HG02938 (cell line): Measurements from ENCODE around the gene ALDH1A3.
"Not testable (repeated sequence)": the region's sequence is repeated elsewhere in the genome, so short reads cannot be mapped to it uniquely, and the experiment has no call there.

Experiments used
- ATAC-seq: cut with Tn5 transposase; IDR thresholded peaks from one replicate; pipeline ENCODE4 v1.9.1; 2021; ENCODE audit warnings: mild to moderate bottlenecking, moderate library complexity; ENCODE audit not compliant: unreplicated experiment

ALDH1A3 gene

DNA sequence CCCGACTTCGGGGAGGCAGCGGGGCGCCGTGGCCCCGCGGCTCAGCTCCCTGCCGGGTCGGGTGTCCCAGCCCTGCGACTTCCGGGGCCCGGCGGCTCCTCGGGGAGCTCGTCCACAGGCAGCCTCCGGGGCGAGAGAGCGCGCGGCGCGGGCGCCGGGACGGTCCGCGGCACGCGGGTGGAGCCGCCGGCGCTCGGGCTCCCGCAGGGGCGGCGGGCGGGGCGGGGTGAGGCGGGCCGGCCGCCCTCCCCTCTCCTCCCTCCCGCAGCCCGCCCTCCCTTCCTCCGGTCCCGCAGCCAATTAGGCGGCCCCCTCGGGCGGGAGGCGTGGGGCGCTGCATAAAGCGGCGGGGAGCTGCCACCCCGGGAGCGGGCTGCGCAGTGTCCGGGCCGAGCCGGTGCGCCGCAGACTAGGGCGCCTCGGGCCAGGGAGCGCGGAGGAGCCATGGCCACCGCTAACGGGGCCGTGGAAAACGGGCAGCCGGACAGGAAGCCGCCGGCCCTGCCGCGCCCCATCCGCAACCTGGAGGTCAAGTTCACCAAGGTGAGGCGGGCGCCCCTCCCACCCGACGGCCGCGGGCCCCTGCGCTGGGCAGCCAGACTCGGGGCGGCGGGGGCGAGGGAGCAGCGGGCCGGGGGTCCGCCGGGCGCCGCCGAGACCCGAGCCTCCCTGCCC lies at the start of gene ALDH1A3:
ALDH1A3 (plus strand) TSS at position 368 of the 675 bp plus-strand sequence; CDS start at position 445, 77 bp downstream.
- ATAC-seq, result no peak

DNA sequence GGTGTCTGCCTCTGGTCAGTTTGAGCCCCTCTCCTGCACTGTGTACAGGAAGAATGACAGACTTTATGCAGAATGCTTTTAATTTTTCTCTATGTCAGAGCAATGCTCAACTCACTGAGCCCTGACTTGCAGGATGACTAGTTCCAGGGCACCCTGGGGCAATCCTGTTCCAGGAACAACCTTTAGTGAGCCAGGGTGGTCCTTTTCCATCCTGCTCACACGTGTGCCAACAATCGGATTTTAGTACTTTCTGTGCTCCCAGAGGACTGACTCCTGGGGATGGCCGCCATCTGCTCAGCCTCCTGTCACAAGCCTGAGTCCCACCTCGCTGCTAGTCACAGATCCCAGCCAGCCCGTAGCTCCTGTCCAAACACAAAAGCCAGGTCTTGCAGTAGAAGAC lies 48.2 kb upstream of the ALDH1A3 start:
- ATAC-seq, result no peak

DNA sequence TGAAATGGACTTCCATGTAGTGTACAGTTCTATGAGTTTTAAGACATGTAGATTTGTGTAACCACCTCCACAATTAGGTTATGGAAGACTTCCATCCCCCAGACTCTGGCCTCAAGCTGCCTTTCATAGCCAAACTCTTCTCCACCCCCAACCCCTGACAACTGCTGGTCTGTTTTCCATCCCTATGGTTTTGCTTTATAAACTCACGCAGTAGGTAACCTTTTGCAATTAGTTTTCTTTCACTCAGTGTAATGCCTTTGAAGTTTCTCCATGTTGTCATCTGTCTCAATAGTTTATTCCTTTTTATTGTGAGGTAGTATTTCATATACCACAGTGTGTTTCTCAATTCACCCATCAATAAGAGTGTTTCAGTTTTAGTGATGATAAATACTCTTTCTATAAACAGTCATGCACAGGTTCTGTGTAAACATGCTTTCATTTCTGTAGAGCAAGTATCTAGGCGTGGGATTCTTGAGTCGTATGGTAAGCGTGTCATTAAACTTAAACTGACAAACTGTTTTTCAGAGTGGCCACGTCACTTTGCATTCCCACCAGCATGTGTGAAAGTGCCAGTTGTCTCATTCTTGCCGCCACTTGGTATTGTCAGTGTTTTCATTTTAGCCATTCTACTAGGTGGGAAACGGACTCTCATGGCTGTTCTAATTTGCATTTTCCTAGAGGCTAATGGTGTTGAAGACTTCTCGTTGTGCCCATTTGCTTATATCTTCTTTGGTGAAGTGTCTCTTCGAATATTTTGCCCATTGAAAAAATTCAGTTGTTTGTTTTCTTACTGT lies 47.3 kb upstream of the ALDH1A3 start:
- ATAC-seq, result no peak

DNA sequence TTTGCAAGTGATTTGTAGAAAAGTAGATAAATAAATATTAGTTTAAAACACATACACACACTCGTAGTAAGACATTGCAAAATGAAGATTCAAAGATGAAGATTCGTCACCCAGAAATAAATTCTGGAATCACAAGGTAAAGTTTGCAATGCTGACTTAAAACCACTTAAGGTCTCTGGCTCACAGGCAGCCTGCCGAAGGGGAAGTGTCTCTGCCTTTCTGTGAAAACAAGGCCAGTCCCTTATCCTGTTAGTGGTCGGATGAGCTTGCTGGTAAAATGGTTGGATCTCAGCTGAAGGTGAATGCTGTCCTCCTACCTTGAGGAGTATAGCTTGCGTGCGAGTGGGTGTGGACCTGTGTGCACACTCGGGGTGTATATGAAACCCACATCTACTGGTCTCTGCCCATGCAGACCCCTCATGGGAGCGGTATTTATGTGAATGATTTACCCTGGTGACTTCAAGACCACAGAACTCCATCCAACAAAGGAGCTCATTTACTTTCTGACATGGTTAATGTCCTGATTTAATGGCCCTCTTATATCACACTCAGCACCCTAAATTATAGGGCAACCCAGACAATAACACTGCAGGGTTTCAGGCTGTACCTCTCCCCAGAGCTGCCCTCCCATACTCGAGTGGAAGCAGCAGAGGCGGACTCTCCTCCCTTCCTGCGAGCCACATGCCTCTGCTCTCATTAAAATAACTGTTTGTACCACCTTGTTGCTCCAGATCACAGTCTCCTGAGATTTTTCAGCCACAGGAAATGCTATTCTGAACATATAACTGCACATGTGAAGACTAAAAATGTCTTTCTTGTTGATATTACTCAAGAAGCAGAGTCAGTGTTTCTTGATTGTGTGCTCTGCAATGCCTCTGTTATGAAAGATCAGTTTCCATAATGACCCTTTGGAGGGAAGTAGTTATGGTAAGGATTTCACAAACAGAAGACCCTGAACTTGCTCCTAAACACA lies 45.9 kb upstream of the ALDH1A3 start:
- no peak for ATAC-seq

DNA sequence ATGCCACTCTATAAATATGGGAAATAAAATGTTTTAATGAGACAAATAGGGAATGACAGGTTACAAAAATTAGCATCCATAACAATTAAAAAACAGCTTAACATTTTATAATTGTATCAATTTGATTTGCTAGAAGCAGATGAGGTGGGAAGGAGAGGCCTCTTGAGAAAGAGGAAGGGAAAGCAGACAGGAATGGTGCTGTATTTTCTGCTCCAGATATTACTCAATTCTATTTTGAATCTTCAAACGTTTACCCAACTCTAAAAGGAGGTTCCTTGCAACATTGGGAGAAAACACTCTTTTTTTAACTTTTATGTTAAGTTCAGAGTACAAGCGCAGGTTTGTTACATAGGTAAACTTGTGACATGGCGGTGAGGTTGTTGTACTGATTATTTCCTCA lies 44.9 kb upstream of the ALDH1A3 start:
- ATAC-seq, result no peak

DNA sequence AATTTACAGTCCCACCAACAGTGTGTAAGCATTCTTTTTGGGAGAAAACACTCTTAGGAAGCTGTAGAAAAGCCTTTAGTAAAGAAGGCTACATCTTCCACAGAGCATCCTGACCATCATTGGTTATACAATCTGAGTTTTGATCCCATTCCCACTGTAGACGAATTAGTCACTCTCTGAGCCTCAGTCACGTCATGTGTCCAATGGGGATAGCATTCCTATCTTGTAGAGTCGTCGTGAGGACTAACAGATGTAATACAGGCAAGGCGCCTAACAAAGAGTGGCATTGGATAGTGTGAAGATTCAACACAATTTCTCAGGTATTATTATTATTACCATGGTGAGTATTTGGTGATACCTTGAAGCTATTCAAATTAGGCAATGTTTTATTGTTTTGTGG lies 44.0 kb upstream of the ALDH1A3 start:
- no peak for ATAC-seq

DNA sequence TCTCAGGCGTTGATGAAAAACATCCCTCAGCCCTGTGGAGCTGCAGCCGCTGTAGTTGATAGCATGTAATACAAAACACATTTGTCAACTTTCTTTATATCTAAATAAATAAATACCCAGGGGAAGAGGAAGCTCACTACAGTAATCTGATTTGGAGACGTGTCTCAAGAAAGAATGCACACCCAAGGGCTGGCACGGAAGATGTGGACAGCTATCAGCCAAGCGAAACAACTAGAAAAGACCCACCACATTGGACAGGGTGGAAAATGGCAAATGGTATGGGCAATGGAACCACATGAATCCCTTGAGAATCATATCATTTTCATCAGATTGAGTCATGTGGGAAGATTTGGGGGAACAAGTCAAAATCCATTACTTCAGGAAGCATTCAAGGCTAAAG lies 43.1 kb upstream of the ALDH1A3 start:
- ATAC-seq, result no peak

DNA sequence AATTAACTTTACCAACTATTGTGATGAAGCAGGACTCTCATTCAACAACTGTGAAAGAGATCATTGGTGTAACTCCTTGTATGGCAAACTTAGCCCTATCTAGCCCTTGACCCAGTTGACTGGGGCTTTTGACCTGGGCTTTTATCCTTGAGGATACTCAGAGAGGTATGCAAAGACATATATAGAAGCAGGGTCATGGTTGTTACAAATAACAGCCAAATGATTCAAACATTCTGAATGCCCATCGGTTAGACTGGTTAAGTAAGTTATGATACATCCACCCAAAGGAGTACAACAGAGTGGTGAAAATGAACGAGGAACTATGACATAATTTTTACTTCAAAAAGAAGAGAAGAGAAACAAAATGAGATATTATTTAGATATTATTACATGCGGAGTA lies 38.2 kb upstream of the ALDH1A3 start:
- no peak for ATAC-seq

DNA sequence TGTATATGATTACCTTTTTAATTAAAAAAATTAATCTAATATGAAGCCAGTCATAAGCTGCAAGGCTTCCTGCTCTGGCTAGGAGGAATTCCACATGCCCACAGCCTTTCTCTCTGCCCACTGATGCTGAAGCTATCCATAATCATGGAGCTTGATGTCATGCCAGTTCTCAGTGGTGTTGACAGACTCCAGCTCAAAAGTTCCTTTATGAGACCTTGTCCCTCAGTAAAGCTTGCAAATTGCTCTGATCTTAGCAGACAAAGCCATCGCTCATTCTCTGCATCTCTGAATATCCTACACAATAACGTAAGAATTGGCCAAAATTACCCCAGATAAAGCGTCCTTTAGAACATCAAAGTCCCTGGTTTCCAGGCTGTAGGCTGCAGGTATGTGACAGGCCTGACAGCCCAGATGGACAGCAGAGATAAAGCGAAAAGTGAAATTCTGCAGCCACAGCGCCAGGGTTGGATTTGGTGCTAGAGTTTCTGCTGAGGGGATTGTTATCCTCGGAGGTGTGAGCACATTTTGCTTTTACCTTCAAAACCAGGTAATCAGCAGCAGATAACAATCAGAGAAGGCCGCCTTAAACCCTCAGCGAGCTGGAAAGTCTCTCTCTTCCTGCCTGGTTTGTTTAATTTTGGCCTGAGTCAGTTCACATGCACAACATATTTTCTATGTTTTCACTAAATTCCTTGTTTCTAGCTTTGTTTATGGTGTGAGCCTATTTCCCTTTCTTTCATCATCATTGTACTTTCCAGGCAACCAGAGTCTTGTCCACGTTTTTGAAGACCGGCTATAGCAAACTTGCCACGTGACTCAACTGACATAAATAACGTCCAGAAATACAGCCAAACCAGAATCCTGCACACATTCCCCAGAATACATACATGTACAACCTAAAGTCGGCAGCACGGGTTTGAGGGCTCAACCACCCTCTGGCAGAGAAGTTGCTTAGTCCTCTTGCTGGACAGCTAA lies 36.6 kb upstream of the ALDH1A3 start:
- no peak for ATAC-seq

DNA sequence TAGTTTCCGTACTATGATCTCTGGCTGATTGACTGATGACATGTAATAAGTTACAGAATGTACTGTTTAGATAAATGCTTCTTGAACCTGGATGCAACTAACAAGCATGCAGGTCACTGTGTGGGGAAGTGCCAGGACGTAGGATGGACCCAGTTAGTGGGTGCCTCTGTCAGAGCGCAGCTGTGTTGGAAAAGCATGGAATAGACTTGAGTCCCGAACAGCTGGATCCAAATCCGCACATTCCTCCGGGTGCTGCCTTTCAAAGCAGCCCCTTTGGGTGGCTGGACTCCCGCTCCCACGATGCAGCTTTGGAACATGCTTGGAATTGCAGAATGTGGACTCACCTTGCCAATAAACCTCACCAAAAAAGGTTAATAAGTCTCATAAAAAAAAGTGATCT lies 35.5 kb upstream of the ALDH1A3 start:
- ATAC-seq, result no peak

DNA sequence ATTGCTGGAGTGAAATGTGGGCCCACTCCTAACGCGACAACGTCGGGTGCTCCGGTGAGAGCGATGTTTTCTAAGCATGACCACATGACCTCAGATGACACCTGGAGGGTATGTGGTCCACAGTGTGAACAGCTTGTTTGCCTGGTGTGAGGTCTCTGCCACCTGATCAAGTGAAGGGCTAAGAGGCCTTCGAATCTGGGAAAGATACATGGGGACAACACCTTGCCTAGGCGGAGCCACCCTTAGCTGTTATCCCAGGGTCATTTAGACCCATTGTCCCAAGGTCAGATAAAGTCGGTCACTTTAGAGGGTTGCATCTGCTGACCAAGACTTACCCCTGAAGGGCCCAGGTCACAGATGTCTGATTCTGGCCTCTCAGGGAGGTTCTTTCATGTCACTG lies 34.9 kb upstream of the ALDH1A3 start:
- ATAC-seq, result no peak

DNA sequence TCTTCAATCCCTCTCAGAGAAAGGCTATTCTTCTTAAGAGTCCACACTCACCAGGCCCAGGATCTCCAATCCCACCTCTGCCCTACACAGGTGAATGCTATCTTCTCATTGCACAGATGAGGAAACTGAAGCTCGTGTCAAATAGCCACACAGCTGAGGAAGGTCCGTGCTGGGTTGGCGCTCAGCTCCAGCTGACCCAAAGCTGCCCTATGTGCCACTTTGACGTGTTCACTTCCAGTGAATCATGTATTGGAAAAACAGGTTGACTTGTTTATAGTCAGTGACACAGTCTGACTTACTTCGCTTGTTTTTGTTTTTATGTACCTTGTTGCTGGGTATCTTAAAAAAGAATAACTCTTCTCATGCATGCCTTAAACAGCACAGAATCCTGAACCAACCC lies 32.4 kb upstream of the ALDH1A3 start:
- ATAC-seq, result no peak

DNA sequence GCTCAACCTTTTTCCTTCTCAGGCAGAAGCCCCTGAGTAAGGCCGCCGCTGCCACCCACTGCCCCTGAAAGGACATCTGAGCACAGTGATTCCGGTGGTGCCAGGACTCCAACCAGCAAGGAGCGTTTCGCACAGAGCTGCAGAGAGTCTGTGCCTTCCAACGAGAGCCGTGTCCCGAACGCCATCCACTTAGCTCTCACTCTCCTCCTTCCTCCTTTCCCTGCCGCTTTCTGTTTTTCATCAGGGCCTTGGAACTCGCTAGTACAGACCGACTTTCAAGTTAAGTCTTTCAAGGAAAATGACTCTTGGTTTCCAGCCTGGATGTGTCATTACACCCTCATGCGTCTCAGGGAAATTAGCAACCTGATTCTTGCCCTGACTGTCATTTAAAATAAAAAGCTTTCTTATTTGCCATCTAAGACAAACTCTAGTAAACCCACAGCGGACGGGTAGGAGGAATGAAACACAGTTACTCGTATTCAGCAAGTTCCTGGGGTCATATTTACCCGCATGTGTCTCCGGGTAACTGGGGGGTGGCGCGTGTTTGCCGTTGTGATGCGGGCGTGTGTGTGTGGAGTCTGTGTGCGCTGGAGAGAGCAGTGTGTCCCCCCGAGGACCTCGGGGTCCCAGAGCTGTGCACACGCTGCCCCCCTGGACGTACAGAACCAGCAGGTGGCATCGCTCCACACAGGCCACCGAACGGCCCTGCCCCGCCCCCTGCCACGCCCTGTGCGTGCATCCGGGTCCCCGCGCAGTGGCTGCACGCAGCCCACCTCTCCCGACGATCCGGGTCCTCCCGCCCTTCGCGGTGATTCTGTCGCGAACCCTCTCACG lies 30.4 kb upstream of the ALDH1A3 start:
- no peak for ATAC-seq

DNA sequence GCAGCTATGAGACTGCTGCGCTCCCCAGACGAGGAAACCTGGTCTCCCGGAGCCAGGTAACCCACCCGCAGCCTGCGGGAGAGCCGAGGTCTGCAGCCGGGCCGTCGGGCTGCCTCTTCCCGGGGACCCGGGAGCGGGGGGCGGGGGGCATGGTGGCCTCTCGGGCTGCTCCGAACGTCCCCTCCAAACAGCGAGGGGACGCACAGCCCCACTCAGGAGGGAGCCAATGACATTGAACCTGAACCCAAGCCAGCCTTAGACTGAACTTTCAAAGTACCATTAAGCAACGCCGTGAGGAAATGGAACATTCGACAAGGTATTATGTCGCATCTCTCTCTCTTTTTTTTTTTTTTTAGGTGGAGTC lies 29.8 kb upstream of the ALDH1A3 start:
- ATAC-seq, result no peak

DNA sequence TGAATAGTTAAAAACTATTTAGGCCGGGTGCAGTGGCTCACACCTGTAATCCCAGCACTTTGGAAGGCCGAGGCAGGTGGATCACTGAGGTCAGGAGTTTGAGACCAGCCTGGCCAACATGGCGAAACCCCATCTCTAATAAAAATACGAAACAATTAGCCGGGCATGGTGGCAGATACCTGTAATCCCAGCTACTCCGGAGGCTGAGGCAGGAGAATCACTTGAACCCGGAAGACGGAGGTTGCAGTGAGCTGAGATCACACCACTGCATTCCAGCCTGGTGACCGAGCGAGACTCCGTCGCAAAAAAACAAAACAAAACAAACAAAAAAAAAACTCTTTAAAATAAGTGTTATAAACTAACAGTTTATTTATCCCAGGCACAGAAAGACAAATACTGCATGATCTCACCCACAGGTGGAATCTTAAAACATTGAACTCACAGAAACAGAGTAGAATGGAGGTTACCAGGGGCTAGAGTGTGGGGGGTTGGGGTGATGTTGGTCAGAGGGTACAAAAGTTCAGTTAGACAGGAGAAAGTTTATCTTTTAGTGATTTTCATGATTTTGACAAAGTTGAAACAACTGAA lies 28.1 kb upstream of the ALDH1A3 start:
- ATAC-seq, result not testable (repeated sequence)

DNA sequence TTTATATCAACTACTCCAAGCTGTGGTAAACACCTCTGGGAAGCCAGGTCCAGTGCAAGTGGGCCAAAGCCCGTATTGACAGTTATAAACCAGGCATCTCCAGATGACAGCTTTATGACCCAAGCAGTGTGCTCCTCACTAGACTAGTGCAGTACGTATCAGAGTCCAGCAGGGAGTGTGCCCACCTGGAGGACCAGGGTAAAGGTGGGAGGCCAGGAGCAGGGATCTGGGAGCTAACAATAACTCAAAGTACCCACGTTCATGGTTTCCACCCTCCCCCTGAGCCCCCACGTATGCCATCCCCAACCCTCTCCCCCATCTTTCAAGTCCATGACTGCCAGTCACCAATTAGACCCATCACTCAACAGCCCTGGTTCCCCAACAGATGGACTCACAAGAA lies 27.0 kb upstream of the ALDH1A3 start:
- ATAC-seq, result no peak

DNA sequence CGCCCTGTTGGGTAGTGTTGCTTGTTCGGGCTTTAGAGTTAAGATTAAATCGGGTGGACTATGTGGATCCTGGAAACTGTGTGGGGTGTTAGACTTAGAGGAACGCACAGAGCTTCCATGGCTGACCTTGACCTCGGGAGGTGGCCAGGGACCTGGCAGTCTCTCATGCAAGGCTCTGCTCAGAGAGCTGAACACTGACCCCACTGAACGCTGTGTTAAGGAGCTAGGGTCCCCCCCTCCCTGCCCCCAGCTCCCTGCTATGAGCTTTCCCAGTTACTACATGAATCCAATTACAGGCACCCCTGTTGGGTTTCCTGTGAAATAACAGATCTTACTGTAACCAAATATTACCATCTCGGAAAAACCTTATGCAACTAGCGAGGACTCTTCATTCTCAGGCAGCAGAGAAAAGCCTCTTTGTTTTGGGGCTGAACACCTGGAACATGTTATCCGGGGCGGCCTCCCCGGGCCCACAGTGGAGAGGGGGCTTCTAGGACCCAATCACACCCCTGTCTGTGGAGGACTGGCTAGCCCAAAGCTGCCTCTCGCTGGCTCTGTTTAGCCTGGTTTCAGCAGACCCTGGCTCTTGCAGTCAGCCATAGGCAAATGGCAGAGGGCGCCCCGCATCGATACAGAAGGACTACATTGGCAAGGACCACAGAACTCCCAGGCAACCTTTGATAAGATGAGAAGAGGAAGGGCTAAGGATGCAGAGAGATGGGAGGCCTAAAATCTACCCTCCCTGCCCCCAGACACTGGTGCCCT lies 25.8 kb upstream of the ALDH1A3 start:
- no peak for ATAC-seq

DNA sequence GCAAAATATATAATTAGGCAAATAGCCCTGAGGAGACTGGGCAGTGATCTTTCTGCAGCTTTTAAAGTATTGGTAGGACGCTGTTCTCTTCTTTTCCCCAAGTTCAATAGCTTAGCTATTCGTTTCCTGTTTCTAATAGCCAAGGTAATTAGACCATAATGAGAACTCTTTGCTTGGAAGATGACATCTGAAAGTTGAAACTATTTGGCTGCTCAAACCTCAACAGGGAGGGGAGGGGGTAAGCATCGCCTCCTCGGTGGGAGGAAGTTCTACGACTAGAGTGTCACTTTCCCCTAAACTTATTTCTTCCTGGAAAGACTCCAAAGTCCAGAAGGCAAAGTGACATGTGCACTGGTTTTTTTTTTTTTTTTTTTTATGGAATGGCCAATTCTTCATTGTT lies 22.8 kb upstream of the ALDH1A3 start:
- ATAC-seq, result no peak
